Progenitor cell of endocrine pancreas (in vitro differentiated cells): ENCODE data around the gene KDM5C. TPM values are rescaled to one million over a fixed set of nuclear protein-coding genes. Genes with fewer than 3 reads are reported as not detected.

ENCODE experiments used
- DNase-seq: peaks from one replicate; pipeline ENCODE4 v3.0.0; 2021; ENCODE audit warnings: low spot score; ENCODE audit not compliant: unreplicated experiment
- H3K27ac Mint-ChIP-seq: 2 replicates; pipeline ENCODE4 v1.8.0; 2021; ENCODE audit warnings: mild to moderate bottlenecking, moderate library complexity, mixed read lengths
- H3K27me3 Mint-ChIP-seq: 2 replicates; pipeline ENCODE4 v1.8.0; 2021; ENCODE audit warnings: mixed read lengths
- H3K36me3 Mint-ChIP-seq: 2 replicates; pipeline ENCODE4 v1.8.0; 2022; ENCODE audit warnings: mixed read lengths; ENCODE audit not compliant: insufficient read depth
- H3K4me1 Mint-ChIP-seq: 2 replicates; pipeline ENCODE4 v1.8.0; 2021; ENCODE audit warnings: low read depth, mixed read lengths
- H3K4me3 Mint-ChIP-seq: 2 replicates; pipeline ENCODE4 v1.8.0; 2021; ENCODE audit warnings: low read depth, mild to moderate bottlenecking, moderate library complexity, mixed read lengths
- H3K9me3 Mint-ChIP-seq: 2 replicates; pipeline ENCODE4 v1.8.0; 2021; ENCODE audit warnings: low read depth, mixed read lengths
- total RNA-seq: library from RNA; stranded (reverse); gene quantifications from 2 replicates; pipeline ENCODE4 v1.2.1, GENCODE V29; 2021
- TF ChIP-seq, protein P1 (sequence below): fragments of 200-600 bp; sonication (generic); IDR thresholded peaks from one replicate; pipeline ENCODE4 v1.5.0; 2021; ENCODE audit warnings: antibody characterized with exemption, mild to moderate bottlenecking; ENCODE audit not compliant: unreplicated experiment

The KDM5C gene
- total RNA-seq, 1 donor from 2014 or later = 112 TPM

DNA sequence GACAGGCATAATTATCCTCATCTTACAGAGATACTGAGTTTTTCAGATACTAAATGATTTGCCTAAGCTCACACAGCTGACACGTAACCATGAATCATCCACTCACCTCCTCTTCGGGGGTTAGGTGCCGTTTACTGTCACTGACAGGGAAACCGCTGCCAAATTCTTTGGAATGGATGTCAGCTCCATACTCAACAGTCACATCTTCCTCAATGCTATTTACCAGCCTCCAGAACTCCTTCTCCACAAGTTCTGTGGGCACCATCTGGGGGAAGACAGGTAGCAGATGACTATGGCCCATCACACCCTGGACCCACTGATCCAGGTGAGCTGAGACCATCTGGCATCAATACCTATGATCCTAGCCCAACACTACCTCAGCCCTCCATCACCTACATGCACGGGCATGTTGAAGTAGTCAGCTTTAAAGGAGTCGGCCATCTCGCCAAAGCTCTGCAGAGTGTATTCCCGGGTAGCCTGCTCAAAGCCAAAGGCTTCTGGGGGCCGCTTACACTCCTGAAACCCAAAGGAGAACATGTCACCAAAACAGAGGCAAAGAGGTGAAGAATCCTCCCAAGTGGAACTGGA is 13.5 kb downstream of the KDM5C start:
- no peaks in the 10 kb centered on the region for H3K4me1 Mint-ChIP-seq
- no peaks in the 10 kb centered on the region for H3K27me3 Mint-ChIP-seq
- no peak for DNase-seq
- no peak overlapping the region for H3K27ac Mint-ChIP-seq
- H3K36me3 Mint-ChIP-seq = peaks cover 20% of the 10 kb centered on the region
- no peak overlapping the region for H3K4me3 Mint-ChIP-seq
- peaks cover 9% of the 10 kb centered on the region for H3K9me3 Mint-ChIP-seq
- TF ChIP-seq, protein P1, sequence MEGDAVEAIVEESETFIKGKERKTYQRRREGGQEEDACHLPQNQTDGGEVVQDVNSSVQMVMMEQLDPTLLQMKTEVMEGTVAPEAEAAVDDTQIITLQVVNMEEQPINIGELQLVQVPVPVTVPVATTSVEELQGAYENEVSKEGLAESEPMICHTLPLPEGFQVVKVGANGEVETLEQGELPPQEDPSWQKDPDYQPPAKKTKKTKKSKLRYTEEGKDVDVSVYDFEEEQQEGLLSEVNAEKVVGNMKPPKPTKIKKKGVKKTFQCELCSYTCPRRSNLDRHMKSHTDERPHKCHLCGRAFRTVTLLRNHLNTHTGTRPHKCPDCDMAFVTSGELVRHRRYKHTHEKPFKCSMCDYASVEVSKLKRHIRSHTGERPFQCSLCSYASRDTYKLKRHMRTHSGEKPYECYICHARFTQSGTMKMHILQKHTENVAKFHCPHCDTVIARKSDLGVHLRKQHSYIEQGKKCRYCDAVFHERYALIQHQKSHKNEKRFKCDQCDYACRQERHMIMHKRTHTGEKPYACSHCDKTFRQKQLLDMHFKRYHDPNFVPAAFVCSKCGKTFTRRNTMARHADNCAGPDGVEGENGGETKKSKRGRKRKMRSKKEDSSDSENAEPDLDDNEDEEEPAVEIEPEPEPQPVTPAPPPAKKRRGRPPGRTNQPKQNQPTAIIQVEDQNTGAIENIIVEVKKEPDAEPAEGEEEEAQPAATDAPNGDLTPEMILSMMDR = no peak

DNA sequence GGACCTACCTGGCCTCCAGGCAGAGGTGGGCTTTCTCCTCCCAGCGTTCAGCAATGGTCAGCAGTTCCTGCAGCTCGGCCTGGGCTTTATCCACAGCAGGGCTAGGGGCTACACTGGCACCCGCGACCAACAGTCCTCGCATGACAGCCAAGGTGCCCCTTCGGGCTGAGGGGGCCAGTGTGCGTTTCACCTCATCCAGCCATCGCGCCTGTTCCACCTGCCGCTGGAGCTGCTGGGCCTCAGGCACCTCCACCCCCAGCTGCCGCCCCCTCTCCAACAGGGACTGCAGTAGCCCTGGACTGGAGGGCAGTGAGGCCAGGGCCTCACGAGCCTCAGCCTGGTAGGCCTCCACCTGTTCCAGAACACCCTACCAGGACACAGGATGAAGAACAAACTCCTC is 28.3 kb downstream of the KDM5C start:
- DNase-seq = no peak
- no peaks in the 10 kb centered on the region for H3K27me3 Mint-ChIP-seq
- TF ChIP-seq, protein P1 = no peak
- H3K4me3 Mint-ChIP-seq = no peak overlapping the region
- no peaks in the 10 kb centered on the region for H3K4me1 Mint-ChIP-seq
- peaks cover 3% of the 10 kb centered on the region for H3K36me3 Mint-ChIP-seq
- peaks cover 6% of the 10 kb centered on the region for H3K9me3 Mint-ChIP-seq
- H3K27ac Mint-ChIP-seq = no peak overlapping the region

DNA sequence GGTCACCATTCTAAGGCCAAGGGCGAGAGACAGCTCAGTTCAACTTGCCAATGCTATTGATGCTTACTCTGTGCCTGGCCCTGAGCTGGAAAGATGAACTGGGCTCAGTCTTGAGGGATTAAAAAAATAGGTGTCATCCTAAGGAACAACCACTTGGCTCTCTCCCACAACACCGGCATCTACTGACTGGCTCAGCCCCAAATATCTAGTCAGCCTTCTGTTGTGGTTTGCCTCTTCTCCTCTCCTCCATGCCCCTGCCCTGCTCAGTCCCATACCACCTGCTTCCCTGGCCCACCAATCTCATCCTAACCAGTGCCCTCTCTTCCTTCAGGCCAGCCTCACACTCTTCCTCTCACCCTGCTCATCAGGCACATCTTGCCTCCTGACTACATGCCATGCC is 29.6 kb downstream of the KDM5C start:
- Mint-ChIP-seq H3K9me3 (peaks cover 6% of the 10 kb centered on the region), H3K27me3 (no peaks in the 10 kb centered on the region), H3K4me3 (no peak overlapping the region), H3K36me3 (peaks cover 3% of the 10 kb centered on the region), H3K27ac (no peak overlapping the region), H3K4me1 (no peaks in the 10 kb centered on the region)
- no peak for DNase-seq
- TF ChIP-seq, protein P1 = no peak

DNA sequence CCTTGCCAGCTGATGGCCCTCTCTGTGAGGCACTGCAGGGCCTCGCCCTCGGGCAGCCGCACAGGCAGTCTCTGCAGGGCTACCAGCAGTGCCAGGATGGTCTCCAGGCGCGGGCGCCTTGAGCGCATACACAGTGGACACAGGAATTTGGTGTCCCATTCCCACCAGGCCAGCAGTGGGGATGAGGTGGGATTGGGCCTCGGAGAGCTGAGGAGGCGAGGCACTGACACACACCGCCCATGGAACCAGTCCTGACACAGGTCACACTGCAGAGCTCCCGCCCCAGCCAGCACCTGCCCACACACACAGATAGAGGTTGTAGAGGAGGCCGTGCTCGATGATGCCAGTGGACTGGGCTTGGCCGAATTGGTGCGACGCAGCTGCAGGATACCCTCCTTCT is 30.7 kb downstream of the KDM5C start:
- Mint-ChIP-seq H3K27me3 (no peaks in the 10 kb centered on the region), H3K27ac (no peak overlapping the region), H3K4me1 (no peaks in the 10 kb centered on the region), H3K36me3 (peaks cover 3% of the 10 kb centered on the region), H3K4me3 (no peak overlapping the region), H3K9me3 (peaks cover 6% of the 10 kb centered on the region)
- TF ChIP-seq, protein P1 = no peak
- no peak for DNase-seq

DNA sequence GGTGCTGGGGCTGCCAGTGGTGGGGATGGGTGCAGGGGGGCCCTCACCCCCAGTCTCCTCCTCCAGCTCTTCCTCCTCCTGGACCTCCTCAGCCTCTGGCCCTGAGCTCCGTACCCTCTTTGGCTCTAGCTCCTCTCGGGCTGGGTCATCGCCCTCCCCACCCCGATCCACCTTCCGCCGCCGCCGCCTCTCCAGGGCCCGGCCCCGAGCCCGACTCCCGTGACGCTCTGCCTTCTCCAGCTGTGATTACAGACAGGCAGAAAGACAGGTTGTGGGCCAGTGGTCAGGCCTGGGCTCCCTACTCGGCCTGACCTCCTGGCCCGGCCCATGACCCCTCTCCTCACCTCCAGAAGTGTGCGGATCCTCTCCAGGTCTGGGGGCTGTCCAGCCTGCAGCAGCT is 31.9 kb downstream of the KDM5C start:
- no peak overlapping the region for H3K27ac Mint-ChIP-seq
- H3K4me3 Mint-ChIP-seq = no peak overlapping the region
- H3K27me3 Mint-ChIP-seq = no peaks in the 10 kb centered on the region
- TF ChIP-seq, protein P1 = no peak
- DNase-seq = no peak
- H3K4me1 Mint-ChIP-seq = no peaks in the 10 kb centered on the region
- peaks cover 3% of the 10 kb centered on the region for H3K9me3 Mint-ChIP-seq
- H3K36me3 Mint-ChIP-seq = peaks cover 3% of the 10 kb centered on the region
